GM10847 (cell line): ENCODE measurements around the gene SV2C.

Experiments used
- POLR2A ChIP-seq: IDR thresholded peaks from 2 replicates; pipeline ENCODE4 v1.6.1; 2011; ENCODE audit not compliant: insufficient read length; ENCODE audit errors: extremely low read depth

SV2C gene

GRCh38 chr5:76386360-76386759 is 303.2 kb downstream of the SV2C start:
- no peak for TF ChIP-seq POLR2A

- TF ChIP-seq POLR2A: no peak
These were observed 305.1 kb downstream of the SV2C start for GRCh38 chr5:76388236-76388635.

- TF ChIP-seq POLR2A: no peak
These were observed 305.8 kb downstream of the SV2C start for GRCh38 chr5:76388791-76389512.

- no peak for TF ChIP-seq POLR2A
These were observed 306.5 kb downstream of the SV2C start for GRCh38 chr5:76389513-76390154.

GRCh38 chr5:76391014-76391413 is 307.8 kb downstream of the SV2C start:
- no peak for TF ChIP-seq POLR2A

- TF ChIP-seq POLR2A: no peak
These were observed 310.0 kb downstream of the SV2C start for GRCh38 chr5:76393035-76393680.

- TF ChIP-seq POLR2A: no peak
These were observed 314.0 kb downstream of the SV2C start for GRCh38 chr5:76397200-76397599.

GRCh38 chr5:76399268-76399667 is 316.1 kb downstream of the SV2C start:
- TF ChIP-seq POLR2A: no peak

GRCh38 chr5:76400466-76400865 is 317.3 kb downstream of the SV2C start:
- no peak for TF ChIP-seq POLR2A

GRCh38 chr5:76401801-76402250 is 318.6 kb downstream of the SV2C start:
- no peak for TF ChIP-seq POLR2A

GRCh38 chr5:76402251-76402885 is 319.2 kb downstream of the SV2C start:
- TF ChIP-seq POLR2A: no peak

GRCh38 chr5:76402886-76403765 is 319.9 kb downstream of the SV2C start, which contains the start of gene IQGAP2:
Gene IQGAP2, plus strand, starts transcription at chr5:76403285. Its CDS starts 261 bp downstream, at chr5:76403546.
- peak; percentile 50 for TF ChIP-seq POLR2A
